BLaER1 treated with 17β-estradiol and CSF1 and Interleukin-3, amounts not matched to agents 10 nM and 100 nM (cell line): ENCODE data around the gene TMEM161B.
"Not testable (repeated sequence)": the region's sequence is repeated elsewhere in the genome, so short reads cannot be mapped to it uniquely, and the experiment has no call there.

ENCODE experiments used
- H3K27ac ChIP-seq, 11 experiments: shearing (Covaris generic); formaldehyde crosslinking; 2 replicates each; pipeline ENCODE4 v1.8.1; 2022
- H3K27me3 ChIP-seq, 11 experiments: shearing (Covaris generic); formaldehyde crosslinking; 2 replicates each; pipeline ENCODE4 v1.8.1; 2022
- H3K36me3 ChIP-seq, 11 experiments: shearing (Covaris generic); formaldehyde crosslinking; 2 replicates each; pipeline ENCODE4 v1.8.1; 2022
- H3K4me1 ChIP-seq, 10 experiments: shearing (Covaris generic); formaldehyde crosslinking; 2 replicates each; pipeline ENCODE4 v1.8.1; 2022
- H3K4me2 ChIP-seq, 11 experiments: shearing (Covaris generic); formaldehyde crosslinking; 2 replicates each; pipeline ENCODE4 v1.8.1; 2022
- H3K4me3 ChIP-seq, 10 experiments: shearing (Covaris generic); formaldehyde crosslinking; 2 replicates each; pipeline ENCODE4 v1.8.1; 2022
- H3K9ac ChIP-seq, 11 experiments: shearing (Covaris generic); formaldehyde crosslinking; 2 replicates each; pipeline ENCODE4 v1.8.1; 2022
- H3K9me3 ChIP-seq, 11 experiments: shearing (Covaris generic); formaldehyde crosslinking; replicated peaks in 1 of 11; 2 replicates each; pipeline ENCODE4 v1.8.1; 2022
- H4K20me1 ChIP-seq, 11 experiments: shearing (Covaris generic); formaldehyde crosslinking; 2 replicates each; pipeline ENCODE4 v1.8.1; 2022
- Cebpa-rat ChIP-seq, 11 experiments: shearing (Covaris generic); IDR thresholded peaks; 2 replicates each; pipeline ENCODE4 v1.8.1; 2022

TMEM161B gene

DNA sequence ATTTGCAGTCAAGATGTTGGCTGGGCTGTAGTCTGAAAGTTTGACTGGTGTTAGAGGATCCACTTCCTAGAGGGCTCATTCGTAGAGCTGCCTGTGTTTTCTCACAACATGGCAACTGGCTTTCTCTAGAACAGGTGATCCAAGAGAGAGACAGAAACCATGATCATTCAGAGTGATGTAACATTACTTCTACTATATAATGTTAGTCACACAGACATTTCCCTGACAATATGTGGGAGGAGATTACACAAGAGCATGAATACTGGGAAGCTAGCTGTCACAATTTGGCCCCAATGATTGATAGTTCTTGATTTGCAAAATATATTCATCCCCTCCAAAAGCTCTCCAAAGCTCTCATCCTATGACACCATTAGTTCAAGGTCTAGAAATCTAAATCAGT is 10.9 kb upstream of the TMEM161B start:
- Histone ChIP-seq H3K9ac (no peak overlapping the region), H3K36me3 (peaks cover 17 to 55% (median 35%) of the 10 kb centered on the region in 11 experiments; a peak in 19 of 22 replicates), H4K20me1 (no peaks in the 10 kb centered on the region), H3K27ac (no peak overlapping the region), H3K4me1 (no peaks in the 10 kb centered on the region), H3K27me3 (no peaks in the 10 kb centered on the region), H3K4me2 (no peak overlapping the region), H3K9me3 (peaks cover 0 to 4% (median 0%) of the 10 kb centered on the region in 11 experiments; a peak in 2 of 22 replicates), H3K4me3 (no peak overlapping the region)
- TF ChIP-seq Cebpa-rat (IDR thresholded peaks at IDR 0.05), result no peak

DNA sequence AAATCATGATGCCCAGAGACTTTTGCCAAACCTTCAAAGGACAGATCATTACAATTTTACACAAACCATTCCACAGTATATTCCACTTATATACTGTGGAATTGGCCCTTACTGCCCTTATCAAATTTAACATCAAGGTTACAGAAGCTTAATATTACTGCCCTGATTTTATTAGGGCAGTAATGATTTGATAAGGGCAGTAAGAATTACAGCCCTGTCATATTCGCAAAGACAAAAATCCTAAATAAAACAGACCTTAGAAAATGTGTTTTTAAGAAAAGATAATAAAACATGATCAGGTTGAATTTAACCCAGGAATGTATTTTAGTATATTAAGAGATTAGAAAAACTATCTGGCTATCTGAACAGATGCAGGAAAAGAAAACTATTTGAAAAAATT is 7.7 kb upstream of the TMEM161B start:
- H3K4me1 ChIP-seq, result 0 out of 20 replicates have a peak, but pooled peaks cover 0 to under 1% (median 0%) of the 10 kb centered on the region in 10 experiments
- no peak overlapping the region for H3K4me3 ChIP-seq
- no peak overlapping the region for H3K9ac ChIP-seq
- no peak overlapping the region for H3K4me2 ChIP-seq
- no peak for TF ChIP-seq Cebpa-rat (IDR thresholded peaks at IDR 0.05)
- H3K9me3 ChIP-seq, result peaks cover 0 to 4% (median 0%) of the 10 kb centered on the region in 11 experiments; a peak in 2 of 22 replicates
- no peaks in the 10 kb centered on the region for H3K27me3 ChIP-seq
- peaks cover 34 to 68% (median 44%) of the 10 kb centered on the region in 11 experiments for H3K36me3 ChIP-seq
- no peak overlapping the region for H3K27ac ChIP-seq
- 0 out of 22 replicates have a peak, but pooled peaks cover 0 to 6% (median 0%) of the 10 kb centered on the region in 11 experiments for H4K20me1 ChIP-seq

DNA sequence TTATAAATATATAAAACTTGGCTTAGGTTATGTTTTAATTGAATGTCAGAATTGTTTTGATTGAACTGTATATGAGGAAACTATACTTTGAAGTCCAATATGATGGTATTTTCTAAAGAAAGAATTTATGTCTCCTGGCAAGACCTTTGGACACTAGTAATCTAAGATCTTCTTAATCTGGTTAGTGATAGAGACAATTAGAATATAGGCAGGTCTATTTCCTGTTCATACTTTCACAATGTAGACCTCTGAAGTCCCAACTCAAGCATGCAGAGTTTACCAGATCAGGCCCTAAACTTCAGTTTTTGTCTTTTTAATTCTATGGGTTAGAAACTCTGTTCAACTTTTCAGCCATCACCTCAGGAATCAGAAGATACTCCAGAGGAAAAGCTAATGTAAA is 6.9 kb upstream of the TMEM161B start:
- Histone ChIP-seq H3K27ac (no peak overlapping the region), H3K36me3 (peaks cover 38 to 76% (median 51%) of the 10 kb centered on the region in 11 experiments), H3K4me3 (no peak overlapping the region), H3K9ac (no peak overlapping the region), H3K27me3 (no peaks in the 10 kb centered on the region), H3K9me3 (peaks cover 0 to 4% (median 0%) of the 10 kb centered on the region in 11 experiments; a peak in 2 of 22 replicates), H3K4me1 (peaks cover 2 to 8% (median 4%) of the 10 kb centered on the region in 10 experiments), H4K20me1 (0 out of 22 replicates have a peak, but pooled peaks cover 0 to 6% (median 0%) of the 10 kb centered on the region in 11 experiments), H3K4me2 (no peak overlapping the region)
- no peak for TF ChIP-seq Cebpa-rat (IDR thresholded peaks at IDR 0.05)

DNA sequence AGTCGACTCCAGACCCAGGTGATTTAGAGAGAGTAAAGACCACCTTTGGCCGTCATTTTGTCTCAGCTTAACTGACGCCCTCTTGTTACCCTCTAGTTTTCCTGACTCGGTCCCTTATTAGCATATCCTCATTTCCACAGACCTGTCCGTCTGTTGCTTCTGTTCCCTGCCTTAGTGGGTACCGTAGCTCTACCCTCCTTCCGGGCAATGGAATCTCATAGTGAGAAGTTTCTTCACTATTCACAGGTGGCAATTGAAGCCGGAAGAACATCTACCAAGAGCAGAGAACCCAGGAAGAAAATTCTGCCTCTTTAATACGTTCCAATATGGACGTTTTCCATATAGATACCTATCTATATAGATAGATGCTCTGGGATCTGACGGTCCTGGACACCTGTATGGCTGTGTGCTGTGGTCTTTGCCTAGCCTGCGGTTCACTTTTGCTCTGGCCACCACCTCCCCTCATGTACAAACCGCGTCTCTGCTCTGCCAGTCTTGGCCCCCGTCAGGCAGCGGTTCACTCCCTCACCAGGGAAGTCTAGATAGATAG is 652 bp upstream of the TMEM161B start:
- peaks cover 25 to 38% (median 29%) of the 10 kb centered on the region in 10 experiments for H3K4me1 ChIP-seq
- no peaks in the 10 kb centered on the region for H3K27me3 ChIP-seq
- H3K4me3 ChIP-seq, result peak overlapping the region; percentile 73 to 96 (median 85)
- 0 out of 22 replicates have a peak, but pooled peaks cover 0 to 6% (median 0%) of the 10 kb centered on the region in 11 experiments for H4K20me1 ChIP-seq
- peaks cover 10 to 28% (median 21%) of the 10 kb centered on the region in 11 experiments for H3K9me3 ChIP-seq
- H3K4me2 ChIP-seq, result peak overlapping the region; percentile 82 to 95 (median 86)
- TF ChIP-seq Cebpa-rat (IDR thresholded peaks at IDR 0.05), result no peak
- H3K27ac ChIP-seq, result peak overlapping the region; percentile 70 to 85 (median 77)
- peak overlapping the region; percentile 73 to 87 (median 80); a peak in 21 of 22 replicates for H3K9ac ChIP-seq
- peaks cover 39 to 58% (median 50%) of the 10 kb centered on the region in 11 experiments for H3K36me3 ChIP-seq

DNA sequence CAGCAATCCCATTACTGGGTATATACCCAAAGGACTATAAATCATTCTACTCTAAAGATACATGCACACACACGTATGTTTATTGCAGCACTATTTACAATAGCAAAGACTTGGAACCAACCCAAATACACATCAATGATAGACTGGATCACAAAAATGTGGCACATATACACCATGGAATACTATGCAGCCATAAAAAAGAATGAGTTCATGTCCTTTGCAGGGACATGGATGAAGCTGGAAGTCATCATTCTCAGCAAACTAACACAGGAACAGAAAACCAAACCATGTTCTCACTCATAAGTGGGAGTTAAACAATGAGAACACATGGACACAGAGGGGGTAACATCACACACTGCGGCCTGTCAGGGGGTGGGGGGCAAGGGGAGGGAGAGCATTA is 4.1 kb downstream of the TMEM161B start:
- Histone ChIP-seq H3K9me3 (peaks cover 10 to 35% (median 28%) of the 10 kb centered on the region in 11 experiments), H3K4me1 (peaks cover 12 to 21% (median 15%) of the 10 kb centered on the region in 10 experiments; a peak in 19 of 20 replicates), H3K36me3 (peaks cover 20 to 48% (median 27%) of the 10 kb centered on the region in 11 experiments), H4K20me1 (peaks cover 0 to 38% (median 9%) of the 10 kb centered on the region in 11 experiments; a peak in 13 of 22 replicates)
- H3K27me3 ChIP-seq, H3K9ac ChIP-seq, H3K4me3 ChIP-seq, H3K4me2 ChIP-seq, H3K27ac ChIP-seq: not testable (repeated sequence)

DNA sequence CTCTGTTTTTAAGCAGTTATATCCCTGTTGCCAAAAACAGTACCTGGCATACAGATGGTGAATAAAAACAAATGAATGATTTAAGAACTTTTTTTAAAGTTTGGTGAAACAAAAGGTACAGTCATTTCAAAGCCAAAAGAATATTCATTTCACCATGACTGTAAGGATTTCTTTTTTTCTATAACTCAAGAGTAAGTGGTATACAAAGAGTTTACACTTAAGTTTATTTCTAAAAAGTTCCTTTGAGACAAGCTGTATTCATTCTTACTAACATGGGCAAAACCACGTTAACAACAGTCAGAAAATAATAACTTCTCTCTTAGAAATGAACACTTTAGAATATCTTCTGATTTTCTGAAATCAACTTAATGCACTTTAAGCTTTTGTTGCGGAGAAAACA is 5.3 kb downstream of the TMEM161B start:
- Histone ChIP-seq H3K4me2 (no peak overlapping the region), H3K9me3 (peaks cover 10 to 32% (median 28%) of the 10 kb centered on the region in 11 experiments), H3K4me3 (no peak overlapping the region), H3K27ac (no peak overlapping the region), H3K36me3 (peaks cover 24 to 56% (median 33%) of the 10 kb centered on the region in 11 experiments), H3K27me3 (no peaks in the 10 kb centered on the region), H3K9ac (no peak overlapping the region), H3K4me1 (peaks cover 10 to 19% (median 12%) of the 10 kb centered on the region in 10 experiments; a peak in 19 of 20 replicates), H4K20me1 (peaks cover 0 to 49% (median 20%) of the 10 kb centered on the region in 11 experiments; a peak in 14 of 22 replicates)
- TF ChIP-seq Cebpa-rat (IDR thresholded peaks at IDR 0.05), result no peak

DNA sequence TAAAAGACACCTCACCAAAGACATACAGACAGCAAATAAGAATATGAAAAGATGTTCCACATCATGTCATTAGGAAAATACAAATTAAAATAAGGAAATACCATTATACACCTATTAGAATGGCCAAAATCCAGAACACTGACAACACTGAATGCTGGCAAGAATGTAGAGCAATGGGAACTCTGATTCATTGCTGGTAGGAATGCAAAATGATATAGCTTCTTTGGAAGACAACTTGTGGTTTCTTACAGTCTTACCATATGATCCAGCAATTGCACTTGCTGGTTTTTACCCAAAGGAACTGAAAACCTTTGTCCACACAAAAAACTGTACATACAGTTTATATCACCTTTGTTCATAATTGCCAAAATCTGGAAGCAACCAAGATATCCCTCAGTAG is 6.5 kb downstream of the TMEM161B start:
- no peak overlapping the region for H3K4me2 ChIP-seq
- H3K36me3 ChIP-seq, result peaks cover 24 to 56% (median 33%) of the 10 kb centered on the region in 11 experiments
- peaks cover 1 to 61% (median 27%) of the 10 kb centered on the region in 11 experiments; a peak in 15 of 22 replicates for H4K20me1 ChIP-seq
- no peak for TF ChIP-seq Cebpa-rat (IDR thresholded peaks at IDR 0.05)
- no peaks in the 10 kb centered on the region for H3K27me3 ChIP-seq
- H3K27ac ChIP-seq, result no peak overlapping the region
- peaks cover 0 to 8% (median 0%) of the 10 kb centered on the region in 10 experiments; a peak in 6 of 20 replicates for H3K4me1 ChIP-seq
- no peak overlapping the region for H3K9ac ChIP-seq
- H3K4me3 ChIP-seq, result no peak overlapping the region
- H3K9me3 ChIP-seq, result peaks cover 10 to 29% (median 25%) of the 10 kb centered on the region in 11 experiments

DNA sequence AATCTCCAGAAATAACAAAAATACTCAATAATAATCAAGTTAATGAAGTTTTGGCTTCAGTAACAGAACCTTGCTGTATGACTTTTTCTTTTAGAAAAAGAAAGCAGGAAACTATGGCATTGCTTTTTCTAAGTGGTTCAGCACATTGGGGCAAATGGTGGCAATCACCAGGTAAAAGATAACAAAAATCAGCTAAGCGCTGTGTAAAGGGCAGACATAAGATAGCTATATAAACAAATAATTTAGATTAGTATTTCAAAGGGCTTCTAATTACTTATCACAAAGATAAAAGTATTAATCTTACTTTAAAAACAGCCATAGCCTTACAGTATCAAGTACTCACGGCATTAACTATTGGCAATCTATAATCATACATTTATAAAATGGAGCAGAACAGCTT is 10.0 kb downstream of the TMEM161B start:
- TF ChIP-seq Cebpa-rat (IDR thresholded peaks at IDR 0.05), result no peak

DNA sequence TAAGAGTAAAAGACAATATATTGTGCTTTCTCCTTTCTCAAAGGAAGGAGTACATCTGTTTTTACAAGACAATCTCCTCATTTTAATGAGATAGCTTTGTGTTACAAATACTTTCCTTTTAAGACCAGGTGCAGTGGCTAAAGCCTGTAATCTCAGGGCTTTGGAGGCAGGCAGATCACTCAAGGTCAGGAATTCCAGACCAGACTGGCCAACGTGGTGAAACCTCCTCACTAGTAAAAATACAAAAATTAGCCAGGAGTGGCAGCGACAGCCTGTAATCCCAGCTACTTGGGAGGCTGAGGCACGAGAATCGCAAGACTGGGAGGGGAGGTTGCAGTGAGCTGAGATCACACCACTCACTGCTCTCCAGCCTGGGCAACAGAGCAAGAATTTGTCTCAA is 11.8 kb downstream of the TMEM161B start:
- Histone ChIP-seq H3K4me2 (no peak overlapping the region), H3K4me1 (peaks cover 0 to 5% (median 0%) of the 10 kb centered on the region in 10 experiments; a peak in 1 of 20 replicates), H4K20me1 (peaks cover 9 to 68% (median 34%) of the 10 kb centered on the region in 11 experiments; a peak in 15 of 22 replicates), H3K9ac (no peak overlapping the region), H3K27me3 (no peaks in the 10 kb centered on the region), H3K4me3 (no peak overlapping the region), H3K27ac (no peak overlapping the region), H3K9me3 (0 out of 22 replicates have a peak, but pooled peaks cover 0 to 7% (median 0%) of the 10 kb centered on the region in 11 experiments), H3K36me3 (peaks cover 10 to 38% (median 16%) of the 10 kb centered on the region in 11 experiments; a peak in 14 of 22 replicates)
- TF ChIP-seq Cebpa-rat (IDR thresholded peaks at IDR 0.05), result no peak

More for the DNA sequence above, 10.0 kb downstream of the TMEM161B start:
- Histone ChIP-seq H3K27me3 (no peaks in the 10 kb centered on the region), H3K4me3 (no peak overlapping the region), H3K27ac (no peak overlapping the region), H4K20me1 (peaks cover 10 to 78% (median 34%) of the 10 kb centered on the region in 11 experiments; a peak in 16 of 22 replicates), H3K36me3 (peaks cover 14 to 44% (median 26%) of the 10 kb centered on the region in 11 experiments; a peak in 14 of 22 replicates), H3K9me3 (peaks cover 0 to 8% (median 1%) of the 10 kb centered on the region in 11 experiments; a peak in 8 of 22 replicates), H3K9ac (no peak overlapping the region), H3K4me2 (no peak overlapping the region), H3K4me1 (peaks cover 0 to 5% (median 0%) of the 10 kb centered on the region in 10 experiments; a peak in 1 of 20 replicates)
